Neuronal stem cell (in vitro differentiated cells): ENCODE data around the gene CAMTA1.
"Not testable (repeated sequence)": the region's sequence is repeated elsewhere in the genome, so short reads cannot be mapped to it uniquely, and the experiment has no call there.

Experiments used
- DNase-seq: peaks from one replicate; pipeline ENCODE4 v3.0.0-alpha.2; 2013; ENCODE audit warnings: low spot score
- H2AFZ ChIP-seq: one replicate; pipeline ENCODE4 v1.6.1; 2013; ENCODE audit warnings: mild to moderate bottlenecking, low read length, inconsistent platforms
- H2AK5ac ChIP-seq: 2 replicates; pipeline ENCODE4 v1.6.1; 2013; ENCODE audit warnings: low read depth, mild to moderate bottlenecking, inconsistent platforms, low read length, moderate library complexity, mixed read lengths
- H2BK120ac ChIP-seq: 2 replicates; pipeline ENCODE4 v1.6.1; 2013; ENCODE audit warnings: low read depth, mild to moderate bottlenecking, inconsistent platforms, low read length, moderate library complexity, mixed read lengths
- H2BK12ac ChIP-seq: one replicate; pipeline ENCODE4 v1.6.1; 2013; ENCODE audit warnings: low read length, inconsistent platforms
- H2BK15ac ChIP-seq: 2 replicates; pipeline ENCODE4 v1.6.1; 2013; ENCODE audit warnings: mild to moderate bottlenecking, low read length, inconsistent platforms, mixed read lengths
- H2BK5ac ChIP-seq: one replicate; pipeline ENCODE4 v1.6.1; 2013; ENCODE audit warnings: inconsistent platforms, mild to moderate bottlenecking, low read length, moderate library complexity
- H3K14ac ChIP-seq: one replicate; pipeline ENCODE4 v1.6.1; 2013; ENCODE audit warnings: low read length, inconsistent platforms
- H3K18ac ChIP-seq: 2 replicates; pipeline ENCODE4 v1.6.1; 2013; ENCODE audit warnings: low read length, inconsistent platforms
- H3K23ac ChIP-seq: 2 replicates; pipeline ENCODE4 v1.6.1; 2013; ENCODE audit warnings: low read depth, mild to moderate bottlenecking, mixed read lengths, low read length, inconsistent platforms; ENCODE audit not compliant: poor library complexity
- H3K27ac ChIP-seq: replicated peaks from 3 replicates; pipeline ENCODE4 v1.5.1; 2013; ENCODE audit warnings: low read length, inconsistent platforms
- H3K27me3 ChIP-seq, 3 experiments: 2 replicates each; pipeline ENCODE4 v1.6.1; 2013; ENCODE audit warnings: low read length in 3 of 3, mild to moderate bottlenecking in 2 of 3, inconsistent platforms in 1 of 3, low read depth in 1 of 3, mixed read lengths in 1 of 3, moderate library complexity in 1 of 3; ENCODE audit not compliant: control insufficient read depth in 3 of 3, insufficient read depth in 3 of 3
- H3K36me3 ChIP-seq, 2 donors: replicated peaks in 1 of 2; 2 replicates each; pipeline ENCODE4 v1.6.1; 2013; ENCODE audit warnings: low read length in 2 of 2; ENCODE audit not compliant: control insufficient read depth in 2 of 2, insufficient read depth in 2 of 2
- H3K4ac ChIP-seq: 2 replicates; pipeline ENCODE4 v1.6.1; 2013; ENCODE audit warnings: inconsistent platforms, mild to moderate bottlenecking, low read length, moderate library complexity
- H3K4me1 ChIP-seq, 2 donors: 1 replicate in 1 of 2; 2 replicates in 1 of 2; pipeline ENCODE4 v1.6.1; 2013; ENCODE audit warnings: low read length in 2 of 2, low read depth in 1 of 2; ENCODE audit not compliant: control insufficient read depth in 2 of 2, insufficient read depth in 1 of 2
- H3K4me2 ChIP-seq: one replicate; pipeline ENCODE4 v1.6.1; 2013; ENCODE audit warnings: mild to moderate bottlenecking, low read length, inconsistent platforms; ENCODE audit not compliant: insufficient read depth, poor library complexity, severe bottlenecking
- H3K4me3 ChIP-seq, 2 donors: 2 replicates each; pipeline ENCODE4 v1.5.1; 2013; ENCODE audit warnings: low read length in 2 of 2, mild to moderate bottlenecking in 2 of 2, inconsistent platforms in 1 of 2, moderate library complexity in 1 of 2
- H3K79me1 ChIP-seq: one replicate; pipeline ENCODE4 v1.6.1; 2013; ENCODE audit warnings: low read depth, mild to moderate bottlenecking, inconsistent platforms, low read length, moderate library complexity
- H3K9ac ChIP-seq: one replicate; pipeline ENCODE4 v1.6.1; 2013; ENCODE audit warnings: mild to moderate bottlenecking, low read depth, low read length, inconsistent platforms; ENCODE audit not compliant: poor library complexity
- H3K9me3 ChIP-seq, 2 donors: replicated peaks in 1 of 2; 2 replicates each; pipeline versions ENCODE3 to v1.6.1; 2013; ENCODE audit warnings: low read length in 2 of 2, mild to moderate bottlenecking in 2 of 2, inconsistent platforms in 1 of 2, low read depth in 1 of 2, mixed read lengths in 1 of 2, moderate library complexity in 1 of 2; ENCODE audit not compliant: control insufficient read depth in 2 of 2, insufficient read depth in 1 of 2
- H4K8ac ChIP-seq: one replicate; pipeline ENCODE4 v1.6.1; 2013; ENCODE audit warnings: low read depth, mild to moderate bottlenecking, inconsistent platforms, low read length, moderate library complexity
- H4K91ac ChIP-seq: one replicate; pipeline ENCODE4 v1.6.1; 2013; ENCODE audit warnings: low read length, low read depth, mild to moderate bottlenecking, inconsistent platforms; ENCODE audit not compliant: poor library complexity
- WGBS, 2 donors: extraction: QIAGEN DNeasy Blood & Tissue Kit; methylation state at CpG; one replicate each; pipeline ENCODE4 v1.1.7; 2013; ENCODE audit warnings: missing lambda C conversion rate in 2 of 2, mixed read lengths in 1 of 2; ENCODE audit not compliant: insufficient read length in 2 of 2, insufficient replicate concordance in 1 of 2; ENCODE audit errors: extremely low coverage in 2 of 2; 5-methylcytosine and 5-hydroxymethylcytosine counted together

Gene CAMTA1

GRCh38 chr1:7690496-7691182 lies 905.4 kb downstream of the CAMTA1 start:
- no peak overlapping the region for H4K8ac ChIP-seq
- H2BK5ac ChIP-seq, result no peak overlapping the region
- no CpG with 5 or more reads among the region's 17 CpGs for WGBS, 2 donors
- no peak overlapping the region for H2BK12ac ChIP-seq
- peaks cover 0 to 3% of the 10 kb centered on the region in 2 donors for H3K4me1 ChIP-seq
- no peak overlapping the region for H2AK5ac ChIP-seq
- H2BK120ac ChIP-seq, result no peak overlapping the region
- H4K91ac ChIP-seq, result no peak overlapping the region
- peak overlapping the region; percentile 24 for H3K9ac ChIP-seq
- no peak overlapping the region for H2AFZ ChIP-seq
- peaks cover 0 to 13% (median 0%) of the 10 kb centered on the region in 3 experiments for H3K27me3 ChIP-seq
- peaks cover 5 to 12% of the 10 kb centered on the region in 2 donors for H3K9me3 ChIP-seq
- H3K18ac ChIP-seq, result peak overlapping the region; percentile 53
- no peak for DNase-seq
- H2BK15ac ChIP-seq, result no peak overlapping the region
- no peak overlapping the region for H3K4me2 ChIP-seq
- H3K27ac ChIP-seq, result no peak overlapping the region
- no peaks in the 10 kb centered on the region for H3K36me3 ChIP-seq
- H3K4me3 ChIP-seq, result no peak overlapping the region
- no peak overlapping the region for H3K23ac ChIP-seq
- no peak overlapping the region for H3K4ac ChIP-seq
- no peak overlapping the region for H3K14ac ChIP-seq
- no peaks in the 10 kb centered on the region for H3K79me1 ChIP-seq

- no peak overlapping the region for H4K91ac ChIP-seq
- no peak overlapping the region for H2BK120ac ChIP-seq
- no peaks in the 10 kb centered on the region for H3K36me3 ChIP-seq
- H2BK15ac ChIP-seq, result no peak overlapping the region
- no peak overlapping the region for H4K8ac ChIP-seq
- no peak overlapping the region for H2BK5ac ChIP-seq
- no peak overlapping the region for H2BK12ac ChIP-seq
- H3K23ac ChIP-seq, result no peak overlapping the region
- no peak overlapping the region for H3K4ac ChIP-seq
- no peak overlapping the region for H3K27ac ChIP-seq
- H3K79me1 ChIP-seq, result no peaks in the 10 kb centered on the region
- no peak overlapping the region for H2AK5ac ChIP-seq
- H3K18ac ChIP-seq, result no peak overlapping the region
- no peak overlapping the region for H2AFZ ChIP-seq
- no peak overlapping the region for H3K9ac ChIP-seq
- peaks cover 5 to 12% of the 10 kb centered on the region in 2 donors for H3K9me3 ChIP-seq
- H3K4me2 ChIP-seq, result no peak overlapping the region
- WGBS, 2 donors, result no CpG with 5 or more reads among the region's 3 CpGs
- peaks cover 0 to 13% (median 0%) of the 10 kb centered on the region in 3 experiments for H3K27me3 ChIP-seq
- H3K4me3 ChIP-seq, result no peak overlapping the region
- no peak for DNase-seq
- H3K14ac ChIP-seq, result no peak overlapping the region
- peaks cover 0 to 7% of the 10 kb centered on the region in 2 donors for H3K4me1 ChIP-seq
Observed at GRCh38 chr1:7691576-7691975, 906.3 kb downstream of the CAMTA1 start.

- Histone ChIP-seq H3K14ac (no peak overlapping the region), H2BK15ac (no peak overlapping the region), H3K79me1 (no peaks in the 10 kb centered on the region), H2BK12ac (no peak overlapping the region), H2BK120ac (no peak overlapping the region), H4K91ac (no peak overlapping the region), H3K9ac (no peak overlapping the region), H3K27me3 (peaks cover 0 to 13% (median 0%) of the 10 kb centered on the region in 3 experiments), H3K27ac (no peak overlapping the region), H4K8ac (no peak overlapping the region), H3K23ac (no peak overlapping the region), H2AFZ (no peak overlapping the region), H3K4me2 (no peak overlapping the region), H2BK5ac (no peak overlapping the region), H3K18ac (no peak overlapping the region), H3K4ac (no peak overlapping the region), H3K36me3 (no peaks in the 10 kb centered on the region), H3K9me3 (peaks cover 5 to 12% of the 10 kb centered on the region in 2 donors), H3K4me1 (peaks cover 0 to 7% of the 10 kb centered on the region in 2 donors), H3K4me3 (no peak overlapping the region), H2AK5ac (no peak overlapping the region)
- WGBS, 2 donors, result no CpG with 5 or more reads among the region's 3 CpGs
- no peak for DNase-seq
Observed at GRCh38 chr1:7692005-7692404, 906.8 kb downstream of the CAMTA1 start.

- H4K8ac ChIP-seq, H3K18ac ChIP-seq, H2BK12ac ChIP-seq, H3K79me1 ChIP-seq, H3K4me3 ChIP-seq, H2BK5ac ChIP-seq, H3K27me3 ChIP-seq, H3K27ac ChIP-seq, H2AK5ac ChIP-seq, H3K9ac ChIP-seq, H3K14ac ChIP-seq, DNase-seq, H4K91ac ChIP-seq, H2BK15ac ChIP-seq, H2AFZ ChIP-seq, H3K36me3 ChIP-seq, H2BK120ac ChIP-seq, H3K4ac ChIP-seq, H3K4me1 ChIP-seq, H3K4me2 ChIP-seq, H3K23ac ChIP-seq: not testable (repeated sequence)
- no CpG with 5 or more reads among the region's 5 CpGs for WGBS, 2 donors
- H3K9me3 ChIP-seq, result peaks cover 5 to 12% of the 10 kb centered on the region in 2 donors
Observed at GRCh38 chr1:7693037-7693436, 907.8 kb downstream of the CAMTA1 start.
